ENCODE data around the gene SLC23A3. TPM values are rescaled to one million over a fixed set of nuclear protein-coding genes. Genes with fewer than 3 reads are reported as not detected.

Gene SLC23A3
- total and polyA plus RNA-seq, 9 of the 15 experiments (the other 6 are each of a cell fraction or from before 2014, with no cell fraction given), result 0.06 to 0.64 (median 0.16) TPM

GRCh38 chr2:219116776-219117646, 52.8 kb downstream of the SLC23A3 start:
- H3K4me2 ChIP-seq (ENCODE audit: insufficient read depth, low read length), result no peak overlapping the region

More at GRCh38 chr2:219116776-219117646, 52.8 kb downstream of the SLC23A3 start:
- H3K9me1 ChIP-seq (ENCODE audit: control insufficient read depth, insufficient read depth, low read length), result no peaks in the 10 kb centered on the region
- no peaks in the 10 kb centered on the region for H4K20me1 ChIP-seq (replicated peaks; ENCODE audit: control insufficient read depth, insufficient read depth, low read length)
- no peak overlapping the region for H3K4me3 ChIP-seq
- FAIRE-seq (no peak), DNase-seq (ENCODE audit: extremely low read depth in 1 of 4, low spot score in 3 of 4) (no peak), ATAC-seq (no peak)
- H3K9me3 ChIP-seq (replicated peaks; ENCODE audit: control insufficient read depth, insufficient read depth, low read depth, low read length), result no peaks in the 10 kb centered on the region
- no peaks in the 10 kb centered on the region for H3K4me1 ChIP-seq (replicated peaks in 1 of 2; ENCODE audit: control insufficient read depth in 2 of 2, insufficient read depth in 2 of 2, low read length in 2 of 2)
- in situ Hi-C loops (cut with MboI) (loop anchor here (10.0 kb wide), 1 partner anchor 262 kb away; the partner anchor contains the start of gene WNT6), intact Hi-C loops (cut with micrococcal nuclease) (no loop called here)
- H2AFZ ChIP-seq (ENCODE audit: low read depth, low read length), result no peak overlapping the region
- BruUV-seq (replicated peaks), result no TSS peak
- ChIA-PET POLR2A (interaction anchor here (1.0 kb wide), 1 partner anchor 14 kb away, joined by 3 read pairs; no protein-coding TSS in a partner anchor), CTCF (ENCODE audit: low intra/inter-chr PET ratio) (no interaction called here)
- H3K27me3 ChIP-seq (ENCODE audit: control insufficient read depth in 2 of 2, insufficient read depth in 2 of 2, low read length in 2 of 2), result no peaks in the 10 kb centered on the region
- H3K79me2 ChIP-seq (ENCODE audit: control insufficient read depth, insufficient read depth, low read length), result no peaks in the 10 kb centered on the region
- H3K27ac ChIP-seq (ENCODE audit: extremely low read depth, low read depth, low read length), result no peak overlapping the region
- no peak for TF ChIP-seq HDAC1 (IDR thresholded peaks at IDR 0.05)
- no peak for TF ChIP-seq ZMIZ1 (IDR thresholded peaks at IDR 0.05; ENCODE audit: low read depth in 2 of 2, low read length in 2 of 2)
- TF ChIP-seq C11orf30 (IDR thresholded peaks at IDR 0.05; ENCODE audit: low read depth), result no peak
- no peak for TF ChIP-seq ZSCAN29 (IDR thresholded peaks at IDR 0.05)
- TF ChIP-seq PATZ1 (CRISPR knock-in tag; IDR thresholded peaks at IDR 0.05; ENCODE audit: borderline replicate concordance), result no peak
- no peak for TF ChIP-seq PURB (CRISPR knock-in tag; IDR thresholded peaks at IDR 0.05; ENCODE audit: low read depth)
- no peak for TF ChIP-seq ZNF146 (CRISPR knock-in tag; IDR thresholded peaks at IDR 0.05; ENCODE audit: unreplicated experiment)
- no peak for TF ChIP-seq PHF20 (IDR thresholded peaks at IDR 0.05; ENCODE audit: partially characterized antibody)
- TF ChIP-seq ZNF449 (CRISPR knock-in tag; IDR thresholded peaks at IDR 0.05), result no peak
- 32% methylated on average over 6 of the region's 8 CpGs for WGBS (ENCODE audit: insufficient coverage, low coverage, missing lambda C conversion rate)
- H3K9ac ChIP-seq (ENCODE audit: insufficient read depth in 1 of 2, low read depth in 2 of 2, low read length in 2 of 2), result no peak overlapping the region
- no peaks in the 10 kb centered on the region for H3K36me3 ChIP-seq (ENCODE audit: control insufficient read depth, insufficient read depth, low read length)
